ENCODE data around the gene BDKRB2. TPM values are rescaled to one million over a fixed set of nuclear protein-coding genes. Genes with fewer than 3 reads are reported as not detected.

Gene BDKRB2
- total RNA-seq, 2 donors from 2014 or later = 1.1 to 3.8 TPM

GRCh38 chr14:96231526-96232130 lies 27.0 kb downstream of the BDKRB2 start:
- no peak for DNase-seq
- Histone ChIP-seq H3K9me3 (ENCODE audit: control insufficient read depth, low read length) (peaks cover 16% of the 10 kb centered on the region), H3K4me3 (ENCODE audit: low read length) (no peak overlapping the region), H3K27ac (ENCODE audit: low read depth, low read length) (no peak overlapping the region), H3K36me3 (ENCODE audit: control insufficient read depth, insufficient read depth, low read length) (no peaks in the 10 kb centered on the region), H3K4me1 (ENCODE audit: control insufficient read depth, insufficient read depth, low read length) (peaks cover 5% of the 10 kb centered on the region), H3K9ac (ENCODE audit: extremely low read depth, low read length, poor library complexity, severe bottlenecking) (no peak overlapping the region), H3K27me3 (ENCODE audit: control insufficient read depth, insufficient read depth, low read length, poor library complexity, severe bottlenecking) (no peaks in the 10 kb centered on the region)
- peaks cover 16% of the 10 kb centered on the region for H3K36me3 Mint-ChIP-seq (ENCODE audit: low read depth)
- peaks cover 26% of the 10 kb centered on the region for H3K4me1 Mint-ChIP-seq
- no peak overlapping the region for H3K27ac Mint-ChIP-seq
- 94 to 95% methylated on average over 11 to 12 of the region's 12 CpGs for WGBS, 2 experiments (ENCODE audit: insufficient coverage in 1 of 2, insufficient read length in 1 of 2)
- no peak overlapping the region for H3K4me3 Mint-ChIP-seq
- H3K27me3 Mint-ChIP-seq (ENCODE audit: insufficient read depth) = no peaks in the 10 kb centered on the region
- peaks cover 15% of the 10 kb centered on the region for H3K9me3 Mint-ChIP-seq
- TF ChIP-seq CTCF (conservative IDR thresholded peaks at IDR 0.05) = no peak

- 86 to 89% methylated on average over 10 to 11 of the region's 11 CpGs for WGBS, 2 experiments (ENCODE audit: insufficient coverage in 1 of 2, insufficient read length in 1 of 2)
- Mint-ChIP-seq H3K4me1 (peaks cover 26% of the 10 kb centered on the region), H3K9me3 (peaks cover 13% of the 10 kb centered on the region), H3K27ac (peak overlapping the region; percentile 64), H3K27me3 (ENCODE audit: insufficient read depth) (no peaks in the 10 kb centered on the region), H3K4me3 (no peak overlapping the region), H3K36me3 (ENCODE audit: low read depth) (peaks cover 12% of the 10 kb centered on the region)
- no peaks in the 10 kb centered on the region for H3K27me3 ChIP-seq (ENCODE audit: control insufficient read depth, insufficient read depth, low read length, poor library complexity, severe bottlenecking)
- peaks cover 15% of the 10 kb centered on the region for H3K9me3 ChIP-seq (ENCODE audit: control insufficient read depth, low read length)
- H3K9ac ChIP-seq (ENCODE audit: extremely low read depth, low read length, poor library complexity, severe bottlenecking) = no peak overlapping the region
- no peaks in the 10 kb centered on the region for H3K36me3 ChIP-seq (ENCODE audit: control insufficient read depth, insufficient read depth, low read length)
- no peak overlapping the region for H3K27ac ChIP-seq (ENCODE audit: low read depth, low read length)
- H3K4me3 ChIP-seq (ENCODE audit: low read length) = no peak overlapping the region
- peaks cover 5% of the 10 kb centered on the region for H3K4me1 ChIP-seq (ENCODE audit: control insufficient read depth, insufficient read depth, low read length)
- TF ChIP-seq CTCF (conservative IDR thresholded peaks at IDR 0.05) = no peak
- no peak for DNase-seq
Observed at GRCh38 chr14:96232506-96232905, 27.9 kb downstream of the BDKRB2 start.

GRCh38 chr14:96233661-96234060 lies 29.0 kb downstream of the BDKRB2 start:
- Histone ChIP-seq H3K4me3 (ENCODE audit: low read length) (no peak overlapping the region), H3K9ac (ENCODE audit: extremely low read depth, low read length, poor library complexity, severe bottlenecking) (no peak overlapping the region), H3K27ac (ENCODE audit: low read depth, low read length) (no peak overlapping the region), H3K27me3 (ENCODE audit: control insufficient read depth, insufficient read depth, low read length, poor library complexity, severe bottlenecking) (no peaks in the 10 kb centered on the region), H3K9me3 (ENCODE audit: control insufficient read depth, low read length) (peaks cover 4% of the 10 kb centered on the region), H3K36me3 (ENCODE audit: control insufficient read depth, insufficient read depth, low read length) (no peaks in the 10 kb centered on the region), H3K4me1 (ENCODE audit: control insufficient read depth, insufficient read depth, low read length) (peaks cover 5% of the 10 kb centered on the region)
- H3K4me1 Mint-ChIP-seq = peaks cover 26% of the 10 kb centered on the region
- H3K4me3 Mint-ChIP-seq = no peak overlapping the region
- no peak overlapping the region for H3K27ac Mint-ChIP-seq
- no peaks in the 10 kb centered on the region for H3K27me3 Mint-ChIP-seq (ENCODE audit: insufficient read depth)
- peaks cover 2% of the 10 kb centered on the region for H3K36me3 Mint-ChIP-seq (ENCODE audit: low read depth)
- H3K9me3 Mint-ChIP-seq = peaks cover 1% of the 10 kb centered on the region
- DNase-seq = no peak
- WGBS, 2 experiments (ENCODE audit: insufficient coverage in 1 of 2, insufficient read length in 1 of 2) = 93 to 94% methylated on average over 3 of the region's 3 CpGs
- TF ChIP-seq CTCF (conservative IDR thresholded peaks at IDR 0.05) = no peak
